Putamen (tissue), 1 donor: ENCODE data around the gene CYB5D1.

Experiments
- DNase-seq: peaks from one replicate; pipeline ENCODE4 v3.0.0-alpha.2; 2016; ENCODE audit warnings: low spot score

Gene CYB5D1

GRCh38 chr17:7833795-7834541, 23.8 kb upstream of the CYB5D1 start, which contains the start of gene KDM6B:
Gene KDM6B, plus strand, starts transcription at chr17:7834217. Its CDS starts 11,338 bp downstream, at chr17:7845555.
- peak; percentile 87 for DNase-seq

GRCh38 chr17:7834542-7834956, 23.3 kb upstream of the CYB5D1 start:
- no peak for DNase-seq

- DNase-seq, result peak; percentile 98
Measured at GRCh38 chr17:7834957-7835813, 22.6 kb upstream of the CYB5D1 start.

DNA sequence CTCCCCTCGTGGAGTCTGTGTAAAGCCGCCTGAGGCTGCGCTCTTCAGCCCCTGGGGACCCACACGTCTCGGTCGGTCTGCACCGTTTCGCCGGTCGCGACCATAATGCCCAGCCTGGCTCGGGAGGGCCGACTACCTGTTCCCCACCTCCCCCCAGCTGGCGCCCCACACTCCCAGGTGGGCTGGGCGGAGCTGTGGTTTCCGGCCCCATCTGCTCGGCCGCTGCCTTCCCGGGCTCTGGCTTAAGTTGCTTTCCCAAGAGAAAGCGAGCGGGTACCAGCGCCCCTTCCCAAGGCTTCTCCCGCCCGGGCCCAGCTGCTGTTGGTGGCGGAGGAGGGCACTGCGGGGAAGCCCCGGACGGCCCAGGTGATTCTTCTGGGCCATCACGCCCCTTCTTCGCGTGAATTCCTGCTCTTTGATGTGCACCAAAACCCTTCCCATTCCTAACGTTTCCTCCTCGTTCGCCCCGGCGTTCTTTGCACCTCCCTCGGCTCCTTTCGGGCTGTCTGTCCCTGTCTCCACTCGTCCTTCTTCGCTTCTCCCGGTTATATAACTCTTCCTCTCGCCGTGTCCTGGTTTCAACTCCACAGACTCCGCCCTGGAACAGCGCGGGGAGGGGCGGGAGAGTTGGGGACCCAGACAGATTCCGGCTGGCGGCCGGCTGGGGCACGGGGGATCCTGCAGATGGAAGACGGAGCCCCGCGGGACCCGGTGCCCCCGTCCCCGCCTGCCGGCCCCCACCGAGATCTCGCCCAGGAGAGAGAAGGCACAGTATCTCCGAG, 21.8 kb upstream of the CYB5D1 start:
- peak; percentile 83 for DNase-seq

DNA sequence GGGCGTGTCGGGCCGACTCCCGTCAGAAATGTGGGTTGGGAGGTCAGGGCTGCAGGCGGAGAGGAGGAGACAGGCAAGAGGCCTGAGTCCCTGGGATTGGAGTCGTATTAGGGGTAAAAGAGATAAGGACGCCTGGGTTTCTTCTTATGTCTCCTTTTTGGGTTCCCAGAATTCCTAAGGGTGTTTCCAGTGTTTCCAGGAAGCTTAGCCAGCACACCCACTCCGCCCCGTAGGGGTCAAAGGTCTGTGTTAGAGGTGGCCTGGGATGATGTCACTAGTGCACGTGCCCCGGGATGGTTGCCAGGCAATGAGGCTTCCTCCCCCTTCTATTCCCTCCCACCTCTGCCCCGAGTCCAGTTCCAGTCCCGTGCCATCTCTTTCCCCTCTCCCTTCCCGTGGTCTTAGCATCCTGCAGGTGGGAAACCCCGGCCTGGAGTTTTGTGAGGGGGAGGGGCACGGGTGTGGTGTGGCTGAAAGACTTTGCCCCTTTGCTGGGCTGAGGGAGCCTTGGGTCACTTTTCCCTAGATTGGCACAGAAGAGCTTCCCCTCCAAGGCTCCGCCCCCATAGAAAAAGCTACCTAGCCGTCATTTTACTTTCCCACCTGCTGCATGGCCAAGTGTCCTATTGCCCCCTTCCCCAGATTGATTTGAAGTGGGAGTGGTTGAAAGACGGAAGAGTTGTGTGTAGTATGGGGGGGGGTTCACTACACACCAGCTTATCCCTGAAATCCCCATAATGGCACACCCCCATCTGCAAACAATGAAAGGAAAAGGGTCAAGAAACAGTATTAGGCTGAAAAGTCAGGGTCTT, 21.0 kb upstream of the CYB5D1 start:
- peak; percentile 64 for DNase-seq

GRCh38 chr17:7837408-7838088, 20.3 kb upstream of the CYB5D1 start:
- DNase-seq, result no peak

DNA sequence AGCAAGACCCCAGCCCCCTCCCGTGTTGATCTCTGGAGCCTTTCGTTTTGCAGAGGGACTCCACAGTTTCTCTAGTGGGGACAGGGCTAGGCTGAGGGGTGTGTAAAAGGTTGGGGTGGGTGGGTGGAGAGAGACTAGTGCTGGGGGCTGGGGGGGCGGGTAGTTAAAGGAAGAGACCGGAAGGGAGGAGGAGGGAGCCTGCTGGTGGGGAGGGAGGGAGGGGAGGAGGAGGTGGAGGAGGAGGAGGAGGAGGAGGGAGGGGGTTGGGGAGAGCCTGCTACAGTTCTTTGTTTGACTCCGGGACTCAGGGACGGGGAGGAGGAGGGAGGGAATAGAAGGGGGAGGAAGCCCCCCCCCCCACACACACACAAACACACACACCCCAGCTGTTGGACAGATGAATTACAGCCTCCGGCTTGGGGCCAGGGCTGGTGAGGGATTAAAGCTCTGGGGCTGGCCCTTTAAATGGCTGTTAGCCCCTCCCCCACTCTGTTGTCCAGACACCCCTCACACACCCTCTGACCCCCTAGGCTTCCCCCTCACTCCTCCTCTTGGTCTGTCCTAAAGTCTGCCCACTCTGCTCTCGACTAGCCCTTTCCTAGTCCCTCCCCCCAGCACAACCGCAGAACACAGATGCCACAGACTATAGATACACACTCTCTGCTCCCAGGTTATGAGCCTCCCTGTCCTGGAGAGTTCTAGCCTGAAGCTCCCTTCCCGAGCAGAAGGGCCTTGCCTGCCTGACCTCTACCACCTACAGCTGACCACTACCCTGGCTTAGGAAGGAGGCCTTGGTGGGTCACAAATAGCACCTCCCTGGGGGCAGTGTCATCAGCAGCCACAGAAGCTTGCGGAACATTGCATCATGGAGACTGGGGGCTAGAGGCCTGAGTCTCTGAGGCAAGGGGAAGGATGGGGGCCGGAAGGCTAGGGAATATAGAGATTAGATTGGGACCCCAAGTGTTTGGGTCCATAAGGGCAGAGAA, 19.4 kb upstream of the CYB5D1 start:
- DNase-seq, result peak; percentile 74

DNA sequence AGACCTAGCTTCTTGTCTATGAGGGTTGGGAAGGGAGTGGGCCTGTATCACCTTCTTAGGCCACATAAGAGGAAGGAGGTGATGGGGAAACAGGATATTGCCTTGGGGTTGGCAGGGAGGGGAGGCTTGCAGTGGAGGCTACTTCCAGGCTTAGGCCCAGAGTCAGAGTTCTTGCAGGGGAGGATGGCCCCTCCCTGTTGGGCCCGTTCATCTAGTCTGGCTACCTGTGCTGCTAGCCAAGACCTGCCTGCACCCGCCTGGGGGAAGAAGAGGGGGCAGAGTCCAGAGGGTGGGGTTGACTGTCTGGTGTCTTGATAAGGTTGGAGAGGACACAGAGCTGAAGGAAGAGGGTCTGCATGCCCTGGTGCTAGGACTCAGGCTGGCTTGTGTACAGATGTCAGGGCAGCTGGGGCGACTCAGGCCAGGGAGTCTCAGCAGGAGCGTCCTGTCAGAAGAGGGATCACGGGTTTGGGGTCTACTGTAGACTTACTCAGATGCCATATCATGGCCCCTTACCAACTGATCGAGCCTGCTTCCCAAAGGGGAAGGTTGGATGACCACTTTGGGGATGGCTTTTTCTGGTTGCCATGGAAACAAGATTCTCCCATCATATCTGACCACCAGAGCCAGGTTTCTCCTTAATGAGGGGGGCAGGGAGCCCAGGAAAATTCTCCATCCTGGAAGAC, 18.5 kb upstream of the CYB5D1 start:
- no peak for DNase-seq

- no peak for DNase-seq
Measured at GRCh38 chr17:7839876-7840261, 17.9 kb upstream of the CYB5D1 start.

DNA sequence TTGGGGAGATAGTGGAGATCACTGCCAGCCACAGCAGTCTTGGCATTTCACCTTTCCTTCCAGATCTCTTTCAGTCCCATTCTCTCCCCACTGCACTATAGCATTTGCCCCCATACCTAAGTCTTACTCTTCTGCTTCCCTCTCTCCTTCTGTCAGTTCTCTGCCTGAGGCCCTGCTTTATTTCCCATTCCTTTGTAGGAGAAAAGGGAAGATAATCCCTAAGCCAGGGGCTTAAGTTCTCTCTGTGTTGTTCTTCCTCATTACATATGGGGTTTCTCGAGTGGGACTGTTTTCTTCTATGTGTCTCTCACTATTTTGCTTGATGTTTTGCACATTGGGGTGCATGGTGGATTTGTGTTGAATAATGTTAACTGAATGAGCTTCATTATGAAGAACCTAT, 17.4 kb upstream of the CYB5D1 start:
- no peak for DNase-seq

DNA sequence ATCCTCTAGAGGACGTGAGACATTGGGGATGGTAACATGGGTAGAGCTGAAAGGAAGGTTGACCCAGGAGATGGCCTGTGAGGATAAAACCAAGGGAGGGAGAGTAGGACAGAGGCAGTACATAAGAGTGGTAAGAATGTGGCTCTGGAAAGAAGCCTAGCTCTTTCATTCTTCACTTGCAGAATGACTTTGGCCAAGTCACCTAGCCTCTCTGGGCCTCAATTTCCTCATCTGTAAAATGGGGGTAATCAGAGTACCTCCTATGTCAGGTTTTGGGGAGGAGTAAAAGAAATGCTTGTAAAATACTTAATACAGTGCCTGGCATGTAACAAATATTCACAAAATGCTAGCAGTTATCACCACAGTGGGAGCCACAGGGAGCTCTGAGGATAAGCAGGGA, 16.9 kb upstream of the CYB5D1 start:
- no peak for DNase-seq

DNA sequence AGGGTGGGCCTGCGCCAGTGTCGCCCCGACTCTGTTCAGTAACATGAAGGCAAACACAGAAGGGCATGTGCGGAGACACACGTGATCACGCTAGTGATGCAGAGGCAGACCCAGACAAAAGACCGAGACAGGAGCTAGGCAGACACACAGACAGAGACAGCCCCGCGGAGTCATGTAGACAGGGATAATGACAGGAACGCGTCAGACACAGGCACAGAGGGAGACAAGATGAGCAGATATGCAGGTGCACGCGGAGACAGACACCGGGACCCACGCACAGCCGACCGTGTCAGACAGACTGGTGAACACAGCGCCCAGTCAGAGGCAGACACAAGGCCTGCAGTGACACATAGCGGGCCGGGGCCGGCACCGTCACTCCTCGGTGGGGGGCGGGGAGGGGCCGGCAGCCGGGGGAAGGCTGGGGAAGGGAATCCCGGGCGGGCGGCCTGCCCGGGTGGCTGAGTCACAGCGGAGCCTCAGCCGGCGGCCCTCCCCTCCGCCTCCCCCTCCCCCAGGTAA, 16.3 kb upstream of the CYB5D1 start:
- DNase-seq, result peak; percentile 81

DNA sequence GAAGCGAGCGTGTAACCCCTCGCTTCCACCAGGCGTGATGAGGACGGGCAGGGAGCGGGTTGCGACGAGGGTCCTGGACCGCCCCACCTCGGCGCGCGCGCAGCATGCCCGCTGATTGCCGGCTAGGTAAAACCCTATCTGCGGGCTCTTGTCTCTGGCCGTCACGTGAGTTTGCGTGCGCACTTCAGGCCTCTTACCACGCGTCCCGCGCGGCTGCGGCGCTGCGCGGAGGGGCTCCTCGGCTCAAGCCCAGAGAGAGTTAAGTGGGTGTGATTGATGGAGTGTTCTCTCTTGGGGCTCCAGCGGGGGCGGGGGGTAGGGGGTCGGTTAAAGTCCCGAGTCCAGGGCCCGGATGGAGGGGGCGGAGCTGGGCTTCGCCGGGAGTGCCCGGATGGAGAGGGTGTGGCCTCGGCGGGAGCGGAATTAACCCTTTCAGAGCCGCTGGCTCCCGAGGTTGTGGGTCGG, 15.9 kb upstream of the CYB5D1 start:
- peak; percentile 90 for DNase-seq

DNA sequence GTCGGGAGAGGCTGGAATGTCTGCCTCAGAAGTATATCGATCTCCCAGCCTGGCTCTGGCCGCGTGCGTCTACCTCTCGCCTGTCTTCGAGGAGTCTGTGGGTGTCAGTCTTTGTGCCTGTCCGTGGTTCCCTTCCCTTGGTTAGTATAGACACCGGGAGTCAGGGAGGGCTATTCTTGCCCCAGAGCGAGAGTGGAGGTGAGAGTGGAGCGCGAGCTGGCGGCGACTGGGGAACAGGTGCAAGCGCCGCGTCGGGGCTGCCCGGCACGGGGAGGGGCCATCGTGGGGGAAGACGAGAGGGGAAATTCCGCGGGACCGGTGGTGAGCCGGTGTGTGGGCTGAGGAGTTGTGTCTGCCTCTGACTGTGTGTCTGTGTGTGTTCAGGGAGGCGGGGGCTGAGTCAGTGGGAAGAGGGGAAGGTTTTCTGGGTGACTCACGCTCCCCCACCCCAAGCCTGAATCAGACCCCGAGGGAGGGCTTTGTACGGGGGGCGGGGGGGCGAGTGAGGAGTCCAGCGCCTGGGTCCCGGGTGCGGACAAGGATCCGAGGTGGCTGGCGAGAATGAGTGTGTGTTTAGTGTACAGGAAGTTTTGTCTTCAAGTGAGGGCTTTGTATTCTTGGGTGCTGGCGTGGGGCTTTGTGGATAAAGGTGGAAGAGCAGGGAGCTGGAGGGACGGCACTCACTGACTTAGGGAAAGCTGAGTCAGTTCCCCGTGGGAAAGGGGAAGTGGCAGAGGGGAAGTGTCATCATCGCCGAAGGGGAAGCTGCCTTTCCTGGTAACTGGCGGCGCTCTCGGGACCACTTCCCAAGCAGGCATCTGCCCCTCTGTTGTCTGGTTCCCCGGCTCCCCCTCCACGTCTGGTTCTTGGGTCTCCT, 15.2 kb upstream of the CYB5D1 start:
- DNase-seq, result peak; percentile 53

GRCh38 chr17:7843257-7843535, 14.6 kb upstream of the CYB5D1 start:
- no peak for DNase-seq

DNA sequence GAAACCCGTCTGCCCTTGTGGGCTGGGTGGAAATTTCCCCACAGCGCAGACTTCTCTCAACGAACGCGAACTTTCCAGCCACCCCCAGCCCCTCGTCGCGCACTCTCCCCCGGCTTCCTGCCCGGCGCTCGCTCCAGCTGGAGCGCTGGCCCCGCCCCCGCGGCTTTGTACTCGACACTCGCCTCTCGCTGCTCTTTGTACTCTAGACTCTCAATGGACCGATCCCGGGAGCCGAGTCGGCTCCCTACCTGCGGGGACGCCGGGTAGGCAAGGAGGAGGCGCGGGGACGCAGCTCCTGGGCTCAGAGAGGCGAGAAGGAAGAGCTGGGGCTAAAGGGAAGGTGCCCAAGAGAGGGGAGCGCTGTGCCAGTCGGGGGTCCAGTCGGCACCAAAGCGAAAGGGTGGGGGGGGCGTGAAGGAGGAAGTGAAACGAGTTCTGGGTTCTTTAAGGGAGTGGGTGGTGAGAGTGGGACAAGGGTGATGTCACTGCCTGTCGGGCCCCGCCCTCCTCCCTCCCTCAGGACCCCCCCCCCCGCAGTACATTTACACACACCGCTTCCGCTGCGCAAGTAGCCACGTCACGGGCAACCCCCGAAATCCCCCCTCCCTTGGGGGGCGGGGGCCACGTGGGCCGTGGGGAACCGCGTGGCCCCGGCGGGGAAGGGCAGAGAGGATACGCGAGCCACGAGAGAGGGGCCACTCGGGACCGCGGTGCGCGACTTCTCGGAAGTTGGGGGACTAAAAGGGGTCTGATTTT, 14.1 kb upstream of the CYB5D1 start:
- DNase-seq, result peak; percentile 73
